PC-9 (cell line): ENCODE measurements around the gene RALB.

Source experiments
- EZH2 ChIP-seq: fragments of 200-600 bp; sonication (generic); IDR thresholded peaks from 2 replicates; pipeline ENCODE4 v1.8.0; 2017; ENCODE audit warnings: antibody characterized with exemption, low read depth
- TF ChIP-seq, protein P1 (sequence below): fragments of 200-600 bp; sonication (generic); conservative IDR thresholded peaks from 2 replicates; pipeline ENCODE4 v1.6.1; 2017; ENCODE audit warnings: mixed run types, antibody characterized with exemption, mild to moderate bottlenecking, moderate library complexity

DNA sequence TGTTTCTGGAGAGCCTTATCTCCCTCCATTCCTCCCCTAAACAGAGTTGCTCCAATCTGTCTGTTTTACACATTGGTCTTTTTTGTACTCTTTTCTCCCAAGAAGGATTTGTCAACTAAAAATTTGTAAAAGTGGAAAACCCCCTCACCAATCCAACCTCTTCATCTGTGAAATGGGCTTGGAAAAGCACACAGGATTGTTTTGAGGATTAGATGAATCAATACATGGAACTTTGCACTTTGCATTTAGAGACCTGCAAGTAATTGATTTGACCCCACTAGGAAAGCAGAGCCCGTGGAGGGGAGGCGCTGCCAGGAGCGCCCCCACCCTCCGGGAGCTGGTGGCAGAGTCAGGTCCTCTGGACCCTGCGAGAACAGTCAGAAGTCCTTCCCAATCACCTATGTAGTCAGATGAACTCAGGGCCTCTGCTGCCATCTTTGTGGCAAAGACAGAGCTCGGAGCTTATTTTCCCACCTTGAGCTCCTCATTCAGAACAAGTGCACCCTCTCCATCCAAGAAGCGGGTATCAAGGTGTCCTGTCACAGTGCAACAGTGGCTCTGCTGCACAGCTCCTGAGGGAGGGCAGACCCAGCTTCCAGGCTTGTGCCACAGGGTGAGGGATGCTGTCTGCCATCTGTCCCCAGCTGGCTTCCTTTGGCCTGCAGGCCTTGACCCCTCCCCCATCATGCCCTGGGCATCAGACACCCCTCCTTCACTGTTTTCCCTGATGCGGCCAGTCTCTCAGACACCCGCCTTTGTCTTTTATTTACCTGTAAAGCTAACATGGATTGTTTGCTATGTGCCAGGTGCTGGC is 27.7 kb upstream of the RALB start:
- TF ChIP-seq, protein P1, sequence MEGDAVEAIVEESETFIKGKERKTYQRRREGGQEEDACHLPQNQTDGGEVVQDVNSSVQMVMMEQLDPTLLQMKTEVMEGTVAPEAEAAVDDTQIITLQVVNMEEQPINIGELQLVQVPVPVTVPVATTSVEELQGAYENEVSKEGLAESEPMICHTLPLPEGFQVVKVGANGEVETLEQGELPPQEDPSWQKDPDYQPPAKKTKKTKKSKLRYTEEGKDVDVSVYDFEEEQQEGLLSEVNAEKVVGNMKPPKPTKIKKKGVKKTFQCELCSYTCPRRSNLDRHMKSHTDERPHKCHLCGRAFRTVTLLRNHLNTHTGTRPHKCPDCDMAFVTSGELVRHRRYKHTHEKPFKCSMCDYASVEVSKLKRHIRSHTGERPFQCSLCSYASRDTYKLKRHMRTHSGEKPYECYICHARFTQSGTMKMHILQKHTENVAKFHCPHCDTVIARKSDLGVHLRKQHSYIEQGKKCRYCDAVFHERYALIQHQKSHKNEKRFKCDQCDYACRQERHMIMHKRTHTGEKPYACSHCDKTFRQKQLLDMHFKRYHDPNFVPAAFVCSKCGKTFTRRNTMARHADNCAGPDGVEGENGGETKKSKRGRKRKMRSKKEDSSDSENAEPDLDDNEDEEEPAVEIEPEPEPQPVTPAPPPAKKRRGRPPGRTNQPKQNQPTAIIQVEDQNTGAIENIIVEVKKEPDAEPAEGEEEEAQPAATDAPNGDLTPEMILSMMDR = no peak
- no peak for TF ChIP-seq EZH2
